ENCODE results near the gene ANKS4B.

DNA sequence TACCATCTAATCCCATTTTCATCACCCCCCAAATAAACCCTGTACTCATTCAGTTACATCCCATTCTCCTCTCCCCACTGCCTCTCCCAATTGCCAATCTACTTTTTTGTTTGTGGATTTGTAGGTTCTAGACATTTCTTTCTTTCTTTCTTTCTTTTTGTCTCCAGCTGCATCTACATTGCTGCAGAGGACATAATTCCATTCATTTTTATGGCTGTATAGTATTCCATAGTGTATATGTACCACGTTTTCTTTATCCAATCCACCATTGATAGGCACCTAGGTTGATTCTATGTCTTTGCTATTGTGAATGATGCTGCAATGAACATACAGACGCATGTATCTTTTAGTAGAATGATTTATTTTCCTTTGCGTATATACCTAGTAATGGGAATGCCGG is 50.9 kb downstream of the ANKS4B start:
- TF ChIP-seq, protein P1, sequence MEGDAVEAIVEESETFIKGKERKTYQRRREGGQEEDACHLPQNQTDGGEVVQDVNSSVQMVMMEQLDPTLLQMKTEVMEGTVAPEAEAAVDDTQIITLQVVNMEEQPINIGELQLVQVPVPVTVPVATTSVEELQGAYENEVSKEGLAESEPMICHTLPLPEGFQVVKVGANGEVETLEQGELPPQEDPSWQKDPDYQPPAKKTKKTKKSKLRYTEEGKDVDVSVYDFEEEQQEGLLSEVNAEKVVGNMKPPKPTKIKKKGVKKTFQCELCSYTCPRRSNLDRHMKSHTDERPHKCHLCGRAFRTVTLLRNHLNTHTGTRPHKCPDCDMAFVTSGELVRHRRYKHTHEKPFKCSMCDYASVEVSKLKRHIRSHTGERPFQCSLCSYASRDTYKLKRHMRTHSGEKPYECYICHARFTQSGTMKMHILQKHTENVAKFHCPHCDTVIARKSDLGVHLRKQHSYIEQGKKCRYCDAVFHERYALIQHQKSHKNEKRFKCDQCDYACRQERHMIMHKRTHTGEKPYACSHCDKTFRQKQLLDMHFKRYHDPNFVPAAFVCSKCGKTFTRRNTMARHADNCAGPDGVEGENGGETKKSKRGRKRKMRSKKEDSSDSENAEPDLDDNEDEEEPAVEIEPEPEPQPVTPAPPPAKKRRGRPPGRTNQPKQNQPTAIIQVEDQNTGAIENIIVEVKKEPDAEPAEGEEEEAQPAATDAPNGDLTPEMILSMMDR (optimal IDR thresholded peaks at IDR 0.05 in 1 of 3, IDR thresholded peaks at IDR 0.05 in 1 of 3, conservative IDR thresholded peaks at IDR 0.05 in 1 of 3; ENCODE audit: extremely low read depth in 1 of 3, insufficient read depth in 2 of 3, low read length in 3 of 3), result no peak
- no peak for TF ChIP-seq EZH2 (IDR thresholded peaks at IDR 0.05; ENCODE audit: low read length)

All from keratinocyte (primary cell).